Left ventricle myocardium inferior (tissue), 1 donor: ENCODE data around the gene P2RX1. TPM values are rescaled to one million over a fixed set of nuclear protein-coding genes. Genes with fewer than 3 reads are reported as not detected.

Experiments
- DNase-seq: peaks from one replicate; pipeline ENCODE4 v3.0.0-alpha.2; 2020
- H3K27ac ChIP-seq: fragments of 200-600 bp; replicated peaks from 2 replicates; pipeline ENCODE4 v1.8.0; 2021
- H3K27me3 ChIP-seq: fragments of 200-600 bp; 2 replicates; pipeline ENCODE4 v1.8.0; 2021; ENCODE audit warnings: low read depth
- H3K36me3 ChIP-seq: fragments of 200-600 bp; 2 replicates; pipeline ENCODE4 v1.8.0; 2021
- H3K4me1 ChIP-seq: fragments of 200-600 bp; 2 replicates; pipeline ENCODE4 v1.8.0; 2021
- H3K4me3 ChIP-seq: fragments of 200-600 bp; 2 replicates; pipeline ENCODE4 v1.8.0; 2021; ENCODE audit warnings: mild to moderate bottlenecking, moderate library complexity
- H3K9me3 ChIP-seq: fragments of 200-600 bp; replicated peaks from 2 replicates; pipeline ENCODE4 v1.8.0; 2021
- intact Hi-C: fragments of 100-400 bp; cut with micrococcal nuclease; formaldehyde crosslinking; loops from one replicate; pipeline ENCODE4 v1.11.0; 2022
- total RNA-seq: library from RNA; stranded (reverse); fragmentation: NEBNext Ultra II Directional; extraction: Animal tissue kit (Norgen Biotek cat#: 25700); gene quantifications from one replicate; pipeline ENCODE4 v1.2.1, GENCODE V29; 2021
- TF ChIP-seq, protein P1 (sequence below): fragments of 200-600 bp; IDR thresholded peaks from 2 replicates; pipeline ENCODE4 v1.8.0; 2021; ENCODE audit warnings: antibody characterized with exemption, mild to moderate bottlenecking, borderline replicate concordance
- donor health status: DM: no; HTN: yes; CAD: no; lungs with severe emphysema.

The P2RX1 gene
- total RNA-seq, 1 donor from 2014 or later = 0.55 TPM

GRCh38 chr17:3926860-3927627, 10.8 kb upstream of the P2RX1 start:
- TF ChIP-seq, protein P1, sequence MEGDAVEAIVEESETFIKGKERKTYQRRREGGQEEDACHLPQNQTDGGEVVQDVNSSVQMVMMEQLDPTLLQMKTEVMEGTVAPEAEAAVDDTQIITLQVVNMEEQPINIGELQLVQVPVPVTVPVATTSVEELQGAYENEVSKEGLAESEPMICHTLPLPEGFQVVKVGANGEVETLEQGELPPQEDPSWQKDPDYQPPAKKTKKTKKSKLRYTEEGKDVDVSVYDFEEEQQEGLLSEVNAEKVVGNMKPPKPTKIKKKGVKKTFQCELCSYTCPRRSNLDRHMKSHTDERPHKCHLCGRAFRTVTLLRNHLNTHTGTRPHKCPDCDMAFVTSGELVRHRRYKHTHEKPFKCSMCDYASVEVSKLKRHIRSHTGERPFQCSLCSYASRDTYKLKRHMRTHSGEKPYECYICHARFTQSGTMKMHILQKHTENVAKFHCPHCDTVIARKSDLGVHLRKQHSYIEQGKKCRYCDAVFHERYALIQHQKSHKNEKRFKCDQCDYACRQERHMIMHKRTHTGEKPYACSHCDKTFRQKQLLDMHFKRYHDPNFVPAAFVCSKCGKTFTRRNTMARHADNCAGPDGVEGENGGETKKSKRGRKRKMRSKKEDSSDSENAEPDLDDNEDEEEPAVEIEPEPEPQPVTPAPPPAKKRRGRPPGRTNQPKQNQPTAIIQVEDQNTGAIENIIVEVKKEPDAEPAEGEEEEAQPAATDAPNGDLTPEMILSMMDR = no peak
- Histone ChIP-seq H3K27me3 (no peaks in the 10 kb centered on the region), H3K9me3 (no peaks in the 10 kb centered on the region), H3K36me3 (no peaks in the 10 kb centered on the region), H3K27ac (no peak overlapping the region), H3K4me1 (peaks cover 13% of the 10 kb centered on the region), H3K4me3 (no peak overlapping the region)
- intact Hi-C loops = no loop called here
- no peak for DNase-seq

DNA sequence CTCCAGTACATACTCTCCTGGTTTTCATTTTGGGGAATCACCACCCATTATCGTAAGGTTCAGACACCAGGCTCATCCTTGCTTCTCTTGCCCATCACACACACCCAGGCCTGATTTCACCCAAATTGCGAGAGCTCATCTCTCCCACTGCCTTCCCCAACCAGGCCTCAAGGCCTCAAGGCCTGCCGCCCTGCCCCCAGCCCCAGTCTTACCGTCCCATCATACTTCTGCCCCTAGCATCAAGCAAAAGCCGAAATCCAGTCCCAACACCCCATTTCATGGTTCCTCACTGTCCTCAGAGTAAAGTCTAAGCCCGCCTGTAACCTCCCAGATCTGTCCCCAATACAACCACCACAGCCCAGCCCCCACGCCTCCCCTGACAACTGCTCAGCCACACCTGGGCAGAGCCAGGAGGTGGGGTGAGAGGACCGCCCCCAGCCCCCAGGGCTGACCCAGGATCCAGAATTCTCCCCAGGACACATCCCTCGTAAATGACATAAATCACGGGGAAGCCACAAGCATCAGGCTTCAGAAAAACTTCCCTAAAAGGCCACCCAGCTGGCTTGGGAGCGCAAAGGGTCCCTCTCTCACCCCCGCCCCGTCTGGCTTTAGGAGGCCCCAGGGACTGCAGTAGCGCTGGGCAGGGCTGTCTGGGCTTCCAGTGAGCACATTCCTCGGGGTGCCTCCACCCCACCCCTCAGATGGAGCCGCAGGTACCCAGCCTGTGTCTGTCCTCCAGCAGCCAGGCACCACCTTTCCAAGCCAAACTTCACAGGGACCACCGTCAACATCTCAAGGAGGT, 9.6 kb upstream of the P2RX1 start:
- H3K36me3 ChIP-seq = no peaks in the 10 kb centered on the region
- no peaks in the 10 kb centered on the region for H3K27me3 ChIP-seq
- peaks cover 13% of the 10 kb centered on the region for H3K4me1 ChIP-seq
- no peak overlapping the region for H3K27ac ChIP-seq
- intact Hi-C loops = no loop called here
- DNase-seq = no peak
- no peak overlapping the region for H3K4me3 ChIP-seq
- TF ChIP-seq, protein P1 = no peak
- H3K9me3 ChIP-seq = no peaks in the 10 kb centered on the region

DNA sequence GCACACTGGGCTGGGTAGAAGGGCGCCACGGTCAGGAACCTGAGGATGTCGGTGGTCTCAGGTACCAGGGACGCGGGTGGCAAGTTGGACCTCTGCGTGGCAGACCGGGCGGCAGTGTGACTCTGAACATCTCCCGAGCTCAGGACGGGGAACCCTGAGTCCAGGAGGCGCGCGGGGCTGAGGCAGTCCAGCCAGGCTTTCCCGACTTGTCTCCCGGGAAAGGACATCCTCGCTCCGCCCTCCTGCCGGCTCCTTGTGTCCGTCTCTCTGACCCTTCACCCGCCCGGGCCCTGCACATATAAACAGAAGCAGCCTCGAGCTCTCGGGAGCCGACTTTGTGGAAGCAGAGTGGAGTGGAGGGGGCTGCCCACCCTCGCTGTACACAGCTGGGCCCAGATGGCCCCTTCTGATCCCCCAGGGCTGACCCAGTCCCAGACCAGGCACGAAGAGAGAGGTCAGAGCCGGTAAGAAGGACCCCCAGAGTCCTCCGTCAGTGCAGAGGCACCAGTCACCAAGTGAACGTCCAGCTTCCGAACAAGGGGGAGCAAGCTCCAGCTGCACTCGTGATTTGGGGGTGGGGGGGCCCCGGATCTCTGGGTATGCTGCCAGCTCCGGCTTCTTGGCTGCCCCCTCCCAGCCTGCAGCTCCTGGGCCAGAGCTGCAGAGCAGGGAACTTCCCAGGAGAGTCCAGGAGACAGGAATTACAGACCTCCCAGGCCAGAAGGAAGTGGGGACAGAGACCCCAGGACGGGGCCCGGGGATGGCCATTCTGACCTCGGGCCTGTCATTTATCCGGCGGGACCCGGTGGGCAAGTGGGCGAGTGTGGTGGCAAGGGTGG, 8.5 kb upstream of the P2RX1 start:
- H3K9me3 ChIP-seq = no peaks in the 10 kb centered on the region
- H3K36me3 ChIP-seq = no peaks in the 10 kb centered on the region
- H3K4me1 ChIP-seq = peaks cover 13% of the 10 kb centered on the region
- TF ChIP-seq, protein P1 = no peak
- peak; percentile 54 for DNase-seq
- no peak overlapping the region for H3K27ac ChIP-seq
- H3K4me3 ChIP-seq = no peak overlapping the region
- H3K27me3 ChIP-seq = no peaks in the 10 kb centered on the region
- intact Hi-C loops = no loop called here

DNA sequence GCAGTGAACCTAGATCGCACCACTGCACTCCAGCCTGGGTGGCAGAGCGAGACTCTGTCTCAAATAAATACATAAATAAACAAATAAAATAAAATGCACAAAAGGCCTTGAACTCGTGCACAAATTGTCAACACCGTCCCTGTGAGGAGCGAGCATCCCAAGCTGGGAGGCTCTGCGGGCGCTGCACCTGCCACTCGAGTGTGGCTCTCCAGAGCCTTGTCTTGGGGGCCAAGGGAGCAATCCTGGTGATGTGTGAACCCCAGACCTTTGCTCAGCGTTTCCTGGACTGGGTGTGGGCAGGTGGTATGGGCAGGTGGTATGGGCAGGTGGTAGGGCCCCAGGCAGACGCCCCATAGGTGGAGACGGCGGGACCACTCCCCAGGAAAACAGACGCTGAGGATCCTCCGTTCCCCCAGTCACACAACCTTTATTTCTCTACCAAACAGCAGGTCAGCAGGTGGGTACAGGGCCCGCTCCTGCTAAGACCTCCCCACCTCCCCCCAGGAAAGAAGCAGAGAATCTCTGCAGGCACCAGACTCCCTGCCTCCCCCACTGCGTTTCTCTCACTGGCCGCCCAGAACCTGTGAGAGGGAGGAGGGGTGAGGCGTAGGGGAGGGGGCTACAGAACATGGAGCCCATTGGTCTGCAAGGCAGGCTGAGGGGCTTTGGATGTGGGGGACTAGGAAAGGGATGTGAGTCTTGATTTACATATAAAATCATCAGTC, 7.4 kb upstream of the P2RX1 start:
- TF ChIP-seq, protein P1 = no peak
- H3K27me3 ChIP-seq = no peaks in the 10 kb centered on the region
- no peaks in the 10 kb centered on the region for H3K36me3 ChIP-seq
- H3K9me3 ChIP-seq = no peaks in the 10 kb centered on the region
- no peak for DNase-seq
- H3K4me1 ChIP-seq = peaks cover 21% of the 10 kb centered on the region
- intact Hi-C loops = no loop called here
- H3K27ac ChIP-seq = no peak overlapping the region
- H3K4me3 ChIP-seq = no peak overlapping the region

DNA sequence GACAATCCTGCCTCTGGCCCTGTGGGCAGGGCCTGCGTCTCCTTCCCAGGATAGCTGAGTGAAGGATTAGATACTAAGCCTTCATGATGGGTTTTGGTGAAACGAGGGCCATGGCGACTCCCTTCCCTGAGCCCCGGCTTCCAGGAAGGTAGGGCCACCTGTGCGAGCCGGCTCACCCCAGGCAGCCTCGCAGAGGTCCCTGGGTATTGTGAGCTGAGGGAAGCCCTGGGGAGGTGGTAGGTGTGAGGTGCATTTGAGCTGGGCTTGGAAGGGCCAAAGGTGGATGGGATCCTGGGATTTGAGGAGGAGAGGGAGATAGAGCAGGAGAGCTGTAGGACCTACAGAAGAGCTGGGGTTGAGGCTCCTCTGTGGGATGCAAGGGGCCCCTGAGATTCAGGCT, 6.5 kb upstream of the P2RX1 start:
- Histone ChIP-seq H3K4me1 (peaks cover 17% of the 10 kb centered on the region), H3K27ac (no peak overlapping the region), H3K36me3 (no peaks in the 10 kb centered on the region), H3K4me3 (no peak overlapping the region), H3K9me3 (no peaks in the 10 kb centered on the region), H3K27me3 (no peaks in the 10 kb centered on the region)
- intact Hi-C loops = no loop called here
- no peak for DNase-seq
- TF ChIP-seq, protein P1 = no peak
